ENCODE results near the gene LY6G5C.

DNA sequence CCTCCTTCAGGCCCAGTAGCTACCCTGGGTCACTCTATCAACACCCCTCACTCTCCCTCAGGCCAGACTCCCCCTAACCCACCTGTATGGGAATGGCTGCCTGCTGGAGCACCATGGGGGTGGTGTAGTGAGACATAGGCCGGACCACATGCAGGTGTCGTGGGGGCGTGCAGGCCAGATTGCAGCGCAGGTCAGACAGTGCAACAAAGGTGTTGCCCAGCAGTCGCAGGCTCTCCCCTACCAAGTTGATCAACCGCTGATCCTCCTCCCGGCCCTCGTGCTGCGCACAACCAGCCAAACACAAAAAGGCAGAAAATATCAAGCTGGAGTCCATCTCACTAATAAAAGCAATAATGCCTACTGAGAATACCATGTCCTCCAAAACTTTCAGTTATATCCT lies 35.5 kb downstream of the LY6G5C start:
- TF ChIP-seq, protein P1, sequence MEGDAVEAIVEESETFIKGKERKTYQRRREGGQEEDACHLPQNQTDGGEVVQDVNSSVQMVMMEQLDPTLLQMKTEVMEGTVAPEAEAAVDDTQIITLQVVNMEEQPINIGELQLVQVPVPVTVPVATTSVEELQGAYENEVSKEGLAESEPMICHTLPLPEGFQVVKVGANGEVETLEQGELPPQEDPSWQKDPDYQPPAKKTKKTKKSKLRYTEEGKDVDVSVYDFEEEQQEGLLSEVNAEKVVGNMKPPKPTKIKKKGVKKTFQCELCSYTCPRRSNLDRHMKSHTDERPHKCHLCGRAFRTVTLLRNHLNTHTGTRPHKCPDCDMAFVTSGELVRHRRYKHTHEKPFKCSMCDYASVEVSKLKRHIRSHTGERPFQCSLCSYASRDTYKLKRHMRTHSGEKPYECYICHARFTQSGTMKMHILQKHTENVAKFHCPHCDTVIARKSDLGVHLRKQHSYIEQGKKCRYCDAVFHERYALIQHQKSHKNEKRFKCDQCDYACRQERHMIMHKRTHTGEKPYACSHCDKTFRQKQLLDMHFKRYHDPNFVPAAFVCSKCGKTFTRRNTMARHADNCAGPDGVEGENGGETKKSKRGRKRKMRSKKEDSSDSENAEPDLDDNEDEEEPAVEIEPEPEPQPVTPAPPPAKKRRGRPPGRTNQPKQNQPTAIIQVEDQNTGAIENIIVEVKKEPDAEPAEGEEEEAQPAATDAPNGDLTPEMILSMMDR (conservative IDR thresholded peaks at IDR 0.05), result no peak
- no peak for TF ChIP-seq ZFX (IDR thresholded peaks at IDR 0.05)
